ENCODE measurements around the gene ISY1.
"Not testable (repeated sequence)": the region's sequence is repeated elsewhere in the genome, so short reads cannot be mapped to it uniquely, and the experiment has no call there.

ISY1 gene

DNA sequence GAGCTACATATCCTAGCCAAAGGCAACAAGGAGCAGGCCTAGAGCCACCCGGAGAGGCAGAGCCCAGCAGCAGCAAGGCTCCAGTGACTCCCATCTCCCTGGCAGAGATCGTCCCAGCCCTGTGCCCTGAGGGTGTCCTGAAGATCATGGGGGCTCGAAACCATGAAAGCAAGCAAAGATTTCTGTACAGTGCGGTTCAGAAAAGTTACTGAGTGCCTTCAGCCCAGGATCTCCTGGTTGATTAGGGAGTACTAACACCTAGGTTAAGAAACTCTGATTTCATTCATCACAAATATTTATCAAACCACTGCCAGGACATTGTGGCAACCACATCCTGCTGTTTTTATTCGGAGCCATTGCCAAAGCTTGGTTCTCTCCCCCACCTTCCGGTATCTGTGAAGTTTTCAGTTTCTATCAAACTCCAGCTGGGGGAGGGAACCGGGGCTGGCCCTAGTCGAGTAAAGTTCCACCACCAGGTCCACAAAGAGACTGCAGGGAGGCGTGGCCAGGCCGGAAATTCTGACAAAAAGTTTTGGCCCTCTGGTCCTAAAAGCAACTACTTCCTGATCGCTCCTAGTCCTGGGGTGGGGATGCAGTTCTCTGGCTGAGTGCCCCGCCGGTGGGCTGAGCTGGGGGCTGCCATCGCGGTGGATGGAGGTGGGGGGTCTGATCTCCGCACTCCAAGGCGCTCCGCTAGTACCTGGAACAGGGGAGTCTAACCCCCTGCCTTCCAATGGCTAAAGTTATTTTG is 40.4 kb downstream of the ISY1 start:
- peak; percentile 94 for DNase-seq (ENCODE audit: low spot score)

DNA sequence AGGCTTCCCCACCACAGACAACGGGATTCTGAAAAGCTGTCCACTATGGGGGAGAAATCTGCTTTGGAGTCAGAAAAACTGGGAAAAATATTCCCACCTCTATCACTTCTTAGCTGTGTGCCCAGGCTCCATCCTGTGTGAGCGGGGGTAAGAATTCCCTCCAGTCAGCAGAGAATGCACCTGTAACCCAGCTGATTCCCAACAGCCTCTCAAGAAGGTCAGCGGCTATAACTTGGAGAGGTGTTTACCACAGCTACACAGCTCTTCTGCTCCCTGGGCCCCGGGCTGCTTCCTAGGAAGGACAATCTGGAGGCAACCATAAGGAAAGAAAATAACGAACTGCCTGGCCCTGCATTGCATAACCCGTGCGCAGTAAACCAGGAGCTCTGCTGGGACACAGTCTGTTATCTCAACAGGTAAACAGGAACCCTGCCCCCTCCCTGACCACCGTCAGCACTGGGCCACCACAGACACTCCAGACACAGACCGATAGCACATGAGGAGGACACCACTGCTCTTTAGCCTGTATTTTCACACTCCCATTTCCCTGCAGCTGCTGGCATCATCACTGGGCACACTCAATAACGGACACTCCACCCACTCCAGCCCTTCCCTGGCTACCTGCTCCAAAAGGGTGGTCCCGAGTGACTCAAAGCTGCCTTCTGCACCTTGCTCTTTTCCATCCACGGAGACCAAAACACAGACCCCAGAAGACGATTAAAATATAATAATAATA is 41.3 kb downstream of the ISY1 start:
- no peak for DNase-seq (ENCODE audit: low spot score)

DNA sequence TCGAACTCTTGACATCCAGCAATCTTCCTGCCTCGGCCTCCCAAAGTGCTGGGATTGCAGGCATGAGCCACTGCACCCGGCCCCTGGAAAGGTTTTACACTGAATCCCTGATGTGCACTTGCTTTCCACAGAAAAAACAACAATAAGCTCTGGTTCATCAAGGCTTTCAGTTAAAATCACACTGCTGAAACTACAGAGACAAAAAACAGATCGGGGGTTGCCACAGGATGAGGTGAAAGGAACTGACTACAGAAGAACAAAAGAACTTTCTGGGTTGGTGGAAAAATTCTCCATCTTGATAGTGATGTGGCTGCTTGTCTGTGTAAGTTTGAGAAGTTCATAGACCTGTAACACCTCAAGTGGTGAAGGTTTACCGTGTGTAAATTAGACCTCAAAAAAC is 42.1 kb downstream of the ISY1 start:
- DNase-seq (ENCODE audit: low spot score) = no peak

DNA sequence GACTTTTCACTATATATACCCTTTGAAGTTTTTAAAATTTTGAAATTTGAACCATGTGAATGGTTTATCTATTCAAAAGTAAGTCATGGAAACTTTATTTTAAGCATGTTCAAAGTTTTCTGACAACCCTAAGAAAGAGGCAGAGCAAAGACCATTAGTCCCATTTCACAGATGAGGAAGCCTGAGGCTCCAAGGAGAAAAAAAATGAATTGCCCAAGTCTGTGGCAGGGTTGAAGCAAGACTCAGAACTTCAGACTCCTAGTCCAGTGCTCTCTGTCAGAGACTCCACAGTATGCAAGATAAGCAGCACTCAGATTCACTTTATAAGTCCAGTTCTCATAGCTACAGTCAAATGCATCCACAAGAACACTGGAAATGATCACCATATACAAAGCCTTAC is 43.7 kb downstream of the ISY1 start:
- DNase-seq (ENCODE audit: low spot score) = no peak

DNA sequence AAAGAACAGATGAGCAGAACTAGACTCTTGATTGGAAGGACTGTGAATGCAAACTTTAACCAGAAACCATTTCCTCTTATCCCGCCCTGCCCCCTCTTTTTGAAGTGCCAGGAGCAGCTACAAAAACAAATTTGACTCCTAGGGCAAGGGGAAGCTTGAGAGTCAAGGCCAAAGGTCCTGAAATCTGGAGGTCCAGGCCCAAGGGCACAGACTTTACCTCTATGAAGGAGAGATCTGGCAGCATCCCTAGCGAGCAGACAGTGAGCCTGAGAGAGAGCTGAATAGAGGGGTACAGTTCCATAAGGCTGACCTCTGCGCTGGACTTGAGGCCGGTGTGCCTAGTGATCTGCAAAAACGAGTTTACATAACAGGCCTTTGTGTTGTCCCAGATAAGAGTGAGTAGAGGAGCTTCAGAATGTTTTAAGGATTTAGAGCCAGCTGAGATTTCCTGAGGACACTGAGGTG is 44.3 kb downstream of the ISY1 start:
- DNase-seq (ENCODE audit: low spot score) = no peak

DNA sequence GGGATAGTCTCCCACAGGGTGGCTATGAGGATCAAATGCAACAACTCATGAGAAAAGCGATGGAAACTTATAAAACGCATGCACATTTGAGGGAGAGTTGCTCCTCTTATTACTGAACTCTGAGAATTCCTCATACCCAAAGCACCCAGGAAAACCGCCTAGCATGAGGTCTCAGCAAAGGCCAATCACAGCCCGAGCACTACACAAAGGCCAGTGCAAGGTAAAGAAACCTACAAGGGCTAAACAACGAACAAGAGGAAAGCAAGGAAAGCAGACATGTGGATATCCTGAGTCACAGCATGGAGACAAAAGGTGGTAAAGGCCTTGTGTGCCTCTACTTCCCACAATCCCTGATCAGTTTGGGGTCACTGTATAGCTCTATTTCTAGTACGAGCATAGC is 46.4 kb downstream of the ISY1 start:
- no peak for DNase-seq (ENCODE audit: low spot score)

DNA sequence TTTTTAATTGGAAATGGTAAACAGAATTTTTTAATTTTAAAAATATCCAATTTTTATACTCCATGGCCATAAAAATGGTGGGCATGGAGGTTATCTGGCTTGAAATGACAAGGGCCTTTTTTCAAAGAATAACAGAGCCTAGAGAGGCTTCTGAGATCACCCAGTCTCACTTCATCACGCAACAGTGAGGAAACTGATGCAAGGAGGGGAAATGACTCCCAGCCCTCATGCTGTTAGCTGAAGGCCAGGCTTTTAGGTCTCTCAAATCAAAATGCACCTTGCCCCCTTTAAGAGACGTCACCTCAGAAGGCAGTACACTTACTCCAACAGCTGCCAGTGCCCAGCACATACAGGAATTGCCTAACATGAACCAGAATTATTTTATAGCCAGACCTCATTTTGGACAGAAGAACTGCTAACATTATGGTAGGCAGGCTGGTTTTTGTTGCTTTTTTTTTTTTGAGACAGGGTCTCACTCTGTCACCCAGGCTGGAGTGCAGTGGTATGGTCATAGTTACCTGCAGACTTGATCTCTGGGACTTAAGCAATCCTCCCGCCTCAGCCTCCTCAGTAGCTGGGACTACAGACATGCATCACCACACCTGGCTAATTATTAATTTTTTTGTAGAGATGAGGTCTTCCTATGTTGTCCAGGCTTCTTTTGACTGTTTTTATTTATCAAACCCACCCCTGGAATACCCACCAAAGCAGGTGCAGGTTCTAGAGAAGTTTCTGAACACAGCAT is 48.4 kb downstream of the ISY1 start:
- DNase-seq (ENCODE audit: low spot score) = peak; percentile 41

DNA sequence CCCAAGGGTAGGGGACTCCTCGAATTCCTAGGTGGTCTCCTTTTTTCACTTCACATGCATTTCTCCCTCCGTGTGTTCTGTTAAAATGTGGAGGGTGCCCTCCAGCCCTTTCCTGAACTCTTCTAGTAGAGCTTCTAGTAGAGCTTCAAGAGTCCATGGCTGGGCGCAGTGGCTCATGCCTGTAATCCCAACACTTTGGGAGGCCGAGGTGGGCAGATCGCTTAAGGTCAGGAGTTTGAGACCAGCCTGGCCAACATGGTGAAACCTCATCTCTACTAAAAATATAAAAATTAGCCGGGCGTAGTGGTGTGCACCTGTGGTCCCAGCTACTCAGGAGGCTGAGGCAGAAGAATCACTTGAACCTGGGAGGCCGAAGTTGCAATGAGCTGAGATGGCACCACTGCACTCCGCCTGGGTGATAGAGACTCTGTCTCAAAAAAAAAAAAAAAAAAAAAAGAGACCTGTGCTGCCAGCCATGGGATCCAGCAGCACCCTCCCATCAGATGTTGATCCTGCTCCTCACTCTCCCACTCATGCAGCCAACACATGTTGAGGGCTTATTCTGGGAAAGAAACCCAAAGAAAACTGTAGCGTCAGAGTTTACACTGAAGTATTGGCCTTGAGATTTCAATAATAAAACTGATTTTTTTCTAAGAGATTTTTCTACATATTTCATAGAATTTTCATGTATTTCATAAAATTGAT is 49.6 kb downstream of the ISY1 start:
- DNase-seq (ENCODE audit: low spot score) = not testable (repeated sequence)

DNA sequence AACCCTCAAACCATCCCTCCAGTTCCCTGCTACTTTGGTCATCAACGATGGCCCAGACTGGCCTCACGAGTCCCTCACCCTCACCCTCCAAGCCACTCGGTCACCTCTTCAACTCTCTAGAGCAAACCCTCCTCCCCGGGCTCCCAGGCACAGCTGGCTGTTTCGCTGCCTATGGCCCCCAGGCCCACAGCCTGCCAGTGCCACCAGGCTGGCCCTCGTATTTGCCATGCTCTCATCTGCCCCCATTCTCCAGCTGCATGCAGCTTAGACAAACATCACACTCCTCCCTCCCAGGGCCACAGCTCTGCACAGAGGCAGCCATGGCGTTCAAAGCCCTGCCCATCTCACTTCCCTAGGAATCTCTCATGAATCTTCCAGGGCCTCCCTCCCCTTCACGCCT is 53.1 kb downstream of the ISY1 start:
- no peak for DNase-seq (ENCODE audit: low spot score)

DNA sequence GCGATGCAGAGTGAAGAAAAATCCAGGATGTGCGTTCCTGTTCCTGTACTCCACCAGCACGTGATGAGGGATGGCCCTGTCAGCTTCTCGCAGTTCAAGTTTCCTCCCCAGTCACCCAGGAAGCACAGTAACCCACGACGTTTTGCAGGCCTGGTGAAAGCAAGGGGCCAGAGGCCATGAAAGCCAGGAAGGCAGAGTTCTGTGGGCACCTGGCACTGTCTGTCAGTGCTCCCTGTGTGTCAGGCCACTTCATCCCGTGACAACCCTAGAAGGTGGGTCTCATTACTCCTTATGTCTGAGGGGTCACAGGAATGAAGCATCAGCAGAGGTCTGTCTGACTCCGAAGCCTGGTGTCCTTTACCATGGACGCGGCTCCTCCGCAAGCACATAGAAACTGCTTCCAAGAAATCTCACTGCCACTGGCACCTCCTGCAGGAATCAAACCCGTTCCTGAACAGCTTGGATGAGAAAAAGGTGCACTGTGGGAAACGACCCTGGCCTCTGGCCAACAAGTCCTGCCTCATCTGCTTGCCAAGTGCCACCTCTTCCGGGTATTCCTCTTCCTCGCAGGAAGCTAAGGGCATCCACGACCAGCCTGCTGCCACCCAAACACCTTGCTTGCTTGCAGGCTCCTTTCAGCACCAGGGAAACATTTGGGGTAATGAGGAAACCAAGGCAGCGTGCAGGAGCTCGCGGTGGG is 53.8 kb downstream of the ISY1 start:
- DNase-seq (ENCODE audit: low spot score) = no peak

DNA sequence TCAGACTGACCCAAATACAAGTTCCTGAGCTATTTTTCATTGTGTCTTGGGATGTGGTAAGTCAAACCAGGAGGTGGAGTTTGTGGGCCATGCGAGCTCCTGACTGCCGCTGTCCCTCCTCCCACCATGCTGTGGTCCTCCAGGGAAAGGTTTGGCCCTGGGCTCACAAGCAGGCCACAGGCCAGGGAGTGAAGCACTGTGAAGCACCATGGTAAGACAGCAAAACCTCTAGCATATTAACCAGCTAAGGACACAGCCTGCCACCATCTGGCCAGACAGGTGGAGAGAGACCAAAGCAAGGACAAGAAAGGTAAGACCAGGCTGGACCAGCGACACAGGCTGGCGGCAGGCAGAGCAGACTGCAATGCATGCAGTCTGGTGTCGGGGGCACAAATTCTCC is 54.5 kb downstream of the ISY1 start:
- DNase-seq (ENCODE audit: low spot score) = no peak

DNA sequence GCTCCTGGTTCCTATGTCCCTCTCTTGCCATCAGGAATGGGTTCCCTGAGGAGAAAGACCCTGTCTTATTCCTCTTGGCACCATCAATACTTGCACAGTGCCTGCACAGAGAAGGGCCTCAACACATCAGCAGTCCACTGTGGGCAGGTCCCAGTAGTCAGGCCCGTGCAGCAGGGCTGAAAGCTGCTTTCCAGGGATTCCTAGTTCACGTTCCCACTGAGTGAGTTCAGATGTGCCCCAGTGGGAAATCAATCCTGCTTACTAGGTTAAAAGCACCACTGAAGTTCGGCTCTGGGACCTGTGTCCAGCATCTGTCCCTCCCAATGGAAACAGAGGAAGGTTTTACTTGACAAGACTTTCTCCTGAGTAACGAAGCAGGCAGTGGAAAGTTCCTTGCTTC is 55.0 kb downstream of the ISY1 start:
- DNase-seq (ENCODE audit: low spot score) = no peak

DNA sequence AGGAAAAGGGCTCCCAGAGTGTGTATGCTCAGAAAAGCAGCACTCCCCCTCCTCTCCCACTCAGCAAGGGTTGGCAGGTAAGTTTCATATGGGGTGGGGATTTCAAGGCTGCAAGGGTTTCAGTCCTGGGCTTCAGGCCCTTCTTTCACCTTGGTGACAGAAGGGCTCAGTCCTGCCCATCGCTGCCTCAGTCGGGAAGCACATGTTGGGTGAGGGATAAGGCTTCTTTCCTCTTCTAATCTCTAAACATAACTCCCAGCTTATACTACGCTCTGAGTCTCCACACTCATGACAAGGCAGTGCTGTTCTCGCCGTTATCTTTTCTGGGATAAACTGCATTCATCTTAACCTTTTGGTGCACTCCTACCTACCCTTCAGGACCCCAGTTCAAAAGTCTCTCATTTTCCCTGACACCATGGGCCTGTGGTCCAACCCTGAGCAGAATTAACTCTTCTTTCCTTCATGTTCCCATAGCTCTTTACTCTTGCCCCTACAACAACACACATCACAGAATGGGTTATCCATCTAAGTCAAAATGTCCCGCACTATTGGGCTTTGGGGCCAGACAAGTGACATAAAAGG is 56.3 kb downstream of the ISY1 start:
- DNase-seq (ENCODE audit: low spot score) = no peak

DNA sequence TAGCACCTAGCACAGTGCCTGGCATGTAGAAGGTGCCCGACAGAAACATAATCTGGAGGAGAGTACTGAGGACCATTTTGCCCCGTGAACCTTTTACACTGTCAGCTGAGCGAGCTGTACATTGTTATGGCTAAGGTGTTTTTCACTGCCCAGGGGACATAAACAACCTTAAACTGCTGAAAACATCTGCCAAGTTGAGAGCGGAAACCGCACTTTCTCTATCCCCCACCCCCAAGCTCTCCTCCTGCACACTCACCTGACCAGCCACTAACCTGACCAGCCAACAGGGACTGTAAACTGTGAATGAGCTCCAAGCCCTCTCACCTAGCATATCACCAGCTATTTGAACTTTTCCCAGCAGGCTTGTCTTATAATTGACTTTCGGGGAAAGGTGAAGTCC is 56.8 kb downstream of the ISY1 start:
- DNase-seq (ENCODE audit: low spot score) = no peak

DNA sequence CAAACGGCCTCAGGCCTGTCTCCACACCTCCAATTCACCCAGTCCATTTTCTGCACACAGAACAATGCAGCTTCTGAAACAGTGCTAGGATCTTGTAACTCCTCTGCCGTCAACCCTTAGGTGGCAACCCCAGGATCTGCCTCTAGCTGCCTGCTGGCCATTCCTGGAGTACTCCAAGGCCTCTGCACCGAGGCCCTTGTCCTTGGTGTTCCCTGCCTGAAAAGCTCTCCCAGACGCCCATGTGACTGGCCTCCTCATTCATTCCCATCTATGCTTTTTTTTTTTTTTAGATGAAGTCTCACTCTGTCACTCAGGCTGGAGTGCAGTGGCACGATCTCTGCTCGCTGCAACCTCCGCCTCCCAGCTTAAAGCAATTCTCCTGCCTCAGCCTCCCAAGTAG is 57.6 kb downstream of the ISY1 start:
- DNase-seq (ENCODE audit: low spot score) = no peak

DNA sequence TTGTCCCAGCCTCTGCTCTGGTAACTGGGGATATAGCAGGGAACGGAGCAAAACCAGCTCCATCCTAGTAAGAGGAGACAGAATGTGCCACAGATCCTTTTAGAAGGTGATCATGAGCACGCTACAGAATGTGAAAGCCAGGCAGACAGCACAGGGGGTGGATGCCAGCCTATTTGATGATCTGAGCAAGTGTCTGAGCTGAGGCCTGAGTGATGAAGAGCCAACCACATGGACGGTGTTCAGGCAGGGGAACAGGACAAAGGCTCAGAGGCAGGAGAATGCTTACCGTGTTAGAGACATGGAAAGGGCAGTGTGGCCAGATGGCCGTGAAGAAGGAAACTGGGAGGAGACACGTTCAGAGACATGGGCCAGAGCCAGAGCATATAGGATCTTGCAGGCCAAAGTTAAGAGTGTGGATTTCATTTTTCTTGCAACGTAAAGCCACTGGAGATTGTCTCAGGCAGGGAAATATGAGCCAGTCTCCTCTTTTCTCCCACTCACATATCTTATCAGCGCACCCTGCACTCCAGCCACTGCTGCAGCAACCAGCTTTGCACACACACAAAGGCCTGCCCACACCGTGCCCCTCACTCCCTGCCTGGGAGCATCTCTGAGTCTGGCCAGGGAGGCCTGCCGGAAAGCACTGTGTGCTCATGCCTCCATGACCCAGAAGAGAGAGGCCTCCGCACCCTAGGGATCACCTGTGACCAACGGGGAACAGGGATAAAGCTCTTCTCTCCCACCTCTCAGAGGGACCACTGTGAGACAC is 59.3 kb downstream of the ISY1 start:
- DNase-seq (ENCODE audit: low spot score) = no peak

DNA sequence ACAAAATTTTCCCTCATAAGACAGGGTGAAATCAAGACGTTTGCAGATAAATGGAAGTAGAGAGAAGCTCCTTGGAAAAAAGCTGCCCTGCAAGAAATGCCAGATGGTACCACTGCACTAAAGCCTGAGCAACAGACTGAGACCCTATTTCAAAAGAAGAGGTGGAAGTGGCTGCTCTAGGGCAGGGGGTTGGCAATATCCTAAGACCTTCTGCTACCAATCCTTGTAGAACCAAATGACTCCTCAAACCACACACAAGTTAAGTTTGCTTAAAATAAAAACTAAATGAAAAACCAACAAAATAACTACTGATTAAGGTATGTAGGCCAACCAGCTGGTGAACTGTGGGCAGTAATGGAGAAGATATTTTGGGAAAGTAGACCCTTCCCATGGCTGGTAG is 60.6 kb downstream of the ISY1 start:
- no peak for DNase-seq (ENCODE audit: low spot score)

DNA sequence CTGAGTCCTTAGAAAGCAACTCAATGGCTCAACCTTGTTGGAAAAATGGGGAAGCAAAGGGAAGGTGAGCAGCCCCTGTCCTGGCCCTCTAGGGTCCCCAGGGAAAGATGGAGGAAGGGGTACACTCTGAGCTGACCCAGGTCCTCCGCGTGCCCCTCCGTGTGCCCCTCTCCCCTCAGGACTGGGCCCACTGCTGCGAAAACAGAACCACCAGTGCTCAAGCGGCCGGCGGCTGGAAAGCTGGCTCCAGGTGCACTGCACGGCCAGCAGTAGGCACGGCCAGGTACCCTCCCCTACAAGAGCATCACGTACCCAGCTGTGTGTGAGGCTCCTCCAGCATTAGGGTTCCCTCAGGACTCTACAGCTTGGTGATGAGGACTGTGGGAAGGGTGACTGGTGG is 65.6 kb downstream of the ISY1 start:
- no peak for DNase-seq (ENCODE audit: low spot score)

DNA sequence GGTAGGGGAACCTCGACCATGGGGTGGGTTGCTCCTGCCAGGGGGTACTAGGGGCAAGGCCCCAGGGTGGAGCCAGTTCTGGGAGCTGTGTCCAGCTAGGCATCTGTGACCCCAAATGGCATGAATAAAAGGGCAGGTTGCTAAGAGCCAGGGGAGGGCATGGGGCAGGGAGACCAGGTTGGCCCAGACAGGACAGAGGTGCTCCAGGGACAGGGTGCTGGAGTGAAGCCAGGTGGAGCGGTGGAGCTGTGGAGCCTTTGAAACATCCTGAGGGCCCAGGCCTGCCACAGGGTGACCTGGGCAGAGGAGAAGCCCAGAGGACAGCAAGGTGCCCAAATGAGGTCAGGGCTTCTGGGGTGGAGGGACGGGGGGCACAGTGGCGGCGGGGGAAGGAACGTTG is 72.6 kb downstream of the ISY1 start:
- DNase-seq (ENCODE audit: low spot score) = not testable (repeated sequence)

DNA sequence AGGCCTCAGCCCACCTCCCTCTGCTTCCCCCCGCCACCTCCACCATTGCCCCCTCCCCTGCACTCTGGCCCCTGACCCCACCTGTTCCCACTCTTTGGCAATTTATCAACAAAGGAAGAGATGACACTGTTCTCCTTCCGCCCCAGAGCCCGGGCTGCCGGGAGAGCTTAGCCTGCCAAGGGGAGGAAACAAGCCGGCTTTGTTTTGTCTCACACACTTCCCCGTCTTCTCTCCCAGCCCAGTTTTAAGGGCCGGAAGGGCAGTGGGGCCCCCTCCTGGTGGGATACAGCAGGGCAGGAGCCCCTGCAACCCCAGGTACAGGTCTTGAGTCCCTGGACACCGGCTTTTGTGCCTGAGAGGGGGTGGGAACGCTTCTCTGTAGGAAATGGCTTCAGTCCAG is 73.0 kb downstream of the ISY1 start:
- not testable (repeated sequence) for DNase-seq (ENCODE audit: low spot score)
